Coronary artery (tissue), 2 donors: ENCODE data around the gene PSEN2.

Source experiments
- DNase-seq: peaks from one replicate; pipeline ENCODE4 v3.0.0-alpha.2; 2017; ENCODE audit warnings: low spot score
- H3K27ac ChIP-seq, 2 donors: fragments of 200-600 bp; sonication (generic); one replicate each; pipeline ENCODE4 v1.5.1; 2016 to 2019
- H3K4me3 ChIP-seq: fragments of 200-600 bp; sonication (generic); 2 replicates; pipeline ENCODE4 v1.5.1; 2016; ENCODE audit warnings: mild to moderate bottlenecking, moderate library complexity
- TF ChIP-seq, protein P1 (sequence below): fragments of 200-600 bp; sonication (generic); IDR thresholded peaks from one replicate; pipeline ENCODE4 v1.5.1; 2019; ENCODE audit warnings: antibody characterized with exemption

PSEN2 gene

DNA sequence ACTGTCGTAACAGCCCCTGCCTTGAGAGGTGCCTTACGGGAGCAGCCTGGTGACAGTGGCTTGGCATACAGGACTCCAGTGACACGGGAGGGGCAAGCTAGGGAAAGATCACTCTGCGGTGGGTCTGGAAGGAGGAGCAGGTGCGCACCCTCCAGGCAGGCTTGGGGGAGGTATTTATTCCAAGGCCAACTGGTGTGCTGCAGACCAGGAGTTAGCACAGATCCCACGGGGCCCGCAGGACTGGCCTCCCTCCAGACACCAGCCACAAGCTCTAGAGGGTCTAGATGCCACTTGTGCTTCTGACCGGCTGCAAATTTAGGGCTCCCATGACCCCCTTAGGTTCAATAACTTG is 22.1 kb downstream of the PSEN2 start:
- Histone ChIP-seq H3K27ac (no peak overlapping the region), H3K4me3 (no peak overlapping the region)
- no peak for DNase-seq
- TF ChIP-seq, protein P1, sequence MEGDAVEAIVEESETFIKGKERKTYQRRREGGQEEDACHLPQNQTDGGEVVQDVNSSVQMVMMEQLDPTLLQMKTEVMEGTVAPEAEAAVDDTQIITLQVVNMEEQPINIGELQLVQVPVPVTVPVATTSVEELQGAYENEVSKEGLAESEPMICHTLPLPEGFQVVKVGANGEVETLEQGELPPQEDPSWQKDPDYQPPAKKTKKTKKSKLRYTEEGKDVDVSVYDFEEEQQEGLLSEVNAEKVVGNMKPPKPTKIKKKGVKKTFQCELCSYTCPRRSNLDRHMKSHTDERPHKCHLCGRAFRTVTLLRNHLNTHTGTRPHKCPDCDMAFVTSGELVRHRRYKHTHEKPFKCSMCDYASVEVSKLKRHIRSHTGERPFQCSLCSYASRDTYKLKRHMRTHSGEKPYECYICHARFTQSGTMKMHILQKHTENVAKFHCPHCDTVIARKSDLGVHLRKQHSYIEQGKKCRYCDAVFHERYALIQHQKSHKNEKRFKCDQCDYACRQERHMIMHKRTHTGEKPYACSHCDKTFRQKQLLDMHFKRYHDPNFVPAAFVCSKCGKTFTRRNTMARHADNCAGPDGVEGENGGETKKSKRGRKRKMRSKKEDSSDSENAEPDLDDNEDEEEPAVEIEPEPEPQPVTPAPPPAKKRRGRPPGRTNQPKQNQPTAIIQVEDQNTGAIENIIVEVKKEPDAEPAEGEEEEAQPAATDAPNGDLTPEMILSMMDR, result no peak

- TF ChIP-seq, protein P1, result no peak
- DNase-seq, result no peak
- Histone ChIP-seq H3K27ac (no peak overlapping the region), H3K4me3 (no peak overlapping the region)
These were observed 23.5 kb downstream of the PSEN2 start for GRCh38 chr1:226893936-226894335.

DNA sequence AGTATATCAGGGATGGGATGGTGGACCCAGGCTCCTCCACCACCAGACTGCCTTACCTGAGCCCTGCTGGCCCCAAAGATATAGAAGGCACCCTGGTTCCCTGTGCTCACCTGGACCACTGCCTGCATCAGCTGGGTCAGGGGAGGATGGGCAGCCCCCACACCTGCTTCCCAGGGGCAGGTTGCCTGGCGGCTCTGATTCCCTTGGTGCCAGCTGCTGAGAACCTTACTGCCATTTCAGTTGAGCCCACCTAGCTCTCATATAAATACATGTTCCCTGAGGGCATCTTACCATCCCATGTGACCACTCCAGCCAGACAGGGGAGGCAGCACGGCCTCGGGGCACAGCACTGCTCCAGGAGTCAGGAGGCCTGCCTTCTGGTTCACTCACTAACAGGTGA is 24.4 kb downstream of the PSEN2 start:
- TF ChIP-seq, protein P1, result no peak
- Histone ChIP-seq H3K4me3 (no peak overlapping the region), H3K27ac (no peak overlapping the region)
- DNase-seq, result no peak

DNA sequence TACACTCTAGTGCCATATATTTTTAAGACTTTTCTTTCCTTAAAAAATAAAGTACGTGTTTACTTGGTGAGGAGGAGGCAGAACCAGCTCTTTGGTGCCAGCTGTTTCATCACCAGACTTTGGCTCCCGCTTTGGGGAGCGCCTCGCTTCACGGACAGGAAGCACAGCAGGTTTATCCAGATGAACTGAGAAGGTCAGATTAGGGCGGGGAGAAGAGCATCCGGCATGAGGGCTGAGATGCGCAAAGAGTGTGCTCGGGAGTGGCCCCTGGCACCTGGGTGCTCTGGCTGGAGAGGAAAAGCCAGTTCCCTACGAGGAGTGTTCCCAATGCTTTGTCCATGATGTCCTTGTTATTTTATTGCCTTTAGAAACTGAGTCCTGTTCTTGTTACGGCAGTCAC is 25.2 kb downstream of the PSEN2 start:
- H3K4me3 ChIP-seq, result no peak overlapping the region

GRCh38 chr1:226898246-226898645 is 27.8 kb downstream of the PSEN2 start:
- H3K27ac ChIP-seq, result no peak overlapping the region
- no peak overlapping the region for H3K4me3 ChIP-seq
- TF ChIP-seq, protein P1, result no peak
- DNase-seq, result no peak

More for the DNA sequence above, 25.2 kb downstream of the PSEN2 start:
- no peak for DNase-seq
- no peak overlapping the region for H3K27ac ChIP-seq
- TF ChIP-seq, protein P1, result no peak

DNA sequence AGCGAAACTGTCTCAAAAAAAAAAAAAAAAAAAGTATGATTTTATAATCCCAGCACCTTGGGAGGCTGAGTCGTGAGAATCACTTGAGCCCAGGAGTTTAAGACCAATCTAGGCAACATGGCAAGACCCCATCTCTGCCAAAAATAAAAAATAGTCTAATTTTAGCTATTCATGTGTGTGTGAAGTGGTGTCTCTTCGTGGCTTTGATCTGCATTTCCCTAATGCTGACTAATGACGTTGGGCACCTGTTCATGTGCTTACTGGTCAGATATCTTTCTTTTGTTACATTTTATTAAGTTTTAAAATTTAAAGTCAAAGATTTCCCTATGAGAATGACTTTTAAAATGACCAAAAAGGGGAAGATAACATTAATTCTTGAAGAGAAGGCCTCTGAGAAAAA is 31.0 kb downstream of the PSEN2 start:
- TF ChIP-seq, protein P1, result no peak

DNA sequence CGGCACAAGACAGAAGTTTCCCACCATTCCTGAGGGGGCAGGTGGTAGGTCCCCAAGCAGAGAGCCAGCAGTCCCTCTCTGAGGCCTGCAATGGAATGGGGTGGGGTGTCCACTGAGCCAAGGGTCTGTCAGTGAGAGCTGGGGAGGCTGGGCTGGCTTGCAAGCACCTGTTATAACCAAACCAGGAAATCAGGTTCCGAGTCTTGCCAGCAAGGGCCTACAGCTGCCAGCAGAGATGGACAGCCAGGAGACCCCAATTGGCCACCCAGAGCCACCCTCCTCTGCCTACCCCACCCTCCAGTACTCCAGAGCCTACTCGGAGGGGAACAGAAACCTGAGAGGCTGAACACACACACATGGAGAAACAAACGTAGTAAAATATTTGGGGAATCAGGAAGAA is 32.2 kb downstream of the PSEN2 start:
- no peak overlapping the region for H3K4me3 ChIP-seq
- H3K27ac ChIP-seq, result no peak overlapping the region
- DNase-seq, result no peak
- TF ChIP-seq, protein P1, result no peak

More for the DNA sequence above, 31.0 kb downstream of the PSEN2 start:
- Histone ChIP-seq H3K27ac (no peak overlapping the region), H3K4me3 (no peak overlapping the region)
- DNase-seq, result no peak
